HEK293 (cell line): ENCODE data around the gene KCNJ15.

ENCODE experiments used
- CTCF ChIA-PET: fragments of 350-600 bp; formaldehyde crosslinking; extraction: SDS; loops from one replicate; lab custom pipeline; 2021; ENCODE audit warnings: antibody characterized with exemption; lab: Yijun Ruan, JAX
- POLR2A ChIA-PET: fragments of 300-600 bp; formaldehyde crosslinking; extraction: SDS; loops from one replicate; lab custom pipeline; 2020; ENCODE audit warnings: antibody characterized with exemption, inconsistent platforms; lab: Yijun Ruan, JAX
- H3K27ac ChIP-seq: fragments of 200-500 bp; sonication (Bioruptor generic); 2 replicates; pipeline ENCODE4 v1.5.1; 2014; ENCODE audit warnings: low read depth, low read length, control low read depth, inconsistent platforms; ENCODE audit errors: extremely low read depth
- H3K36me3 ChIP-seq, 2 experiments: fragments of 200-500 bp in 1 of 2; sonication (Bioruptor generic) in 1 of 2; 1 replicate in 1 of 2; 2 replicates in 1 of 2; pipeline ENCODE4 v1.5.1; 2014 to 2017; ENCODE audit warnings: inconsistent platforms in 2 of 2, low read length in 2 of 2; ENCODE audit not compliant: control insufficient read depth in 2 of 2, insufficient read depth in 1 of 2
- H3K4me1 ChIP-seq: fragments of 200-500 bp; sonication (Bioruptor generic); 2 replicates; pipeline ENCODE4 v1.5.1; 2014; ENCODE audit warnings: mild to moderate bottlenecking, low read length, inconsistent platforms; ENCODE audit not compliant: control insufficient read depth, insufficient read depth
- H3K4me3 ChIP-seq: 2 replicates; pipeline ENCODE4 v1.5.1; 2011; ENCODE audit warnings: low read depth, mild to moderate bottlenecking, control low read depth, low read length, moderate library complexity
- H3K9me3 ChIP-seq: fragments of 200-500 bp; sonication (Bioruptor generic); 2 replicates; pipeline ENCODE4 v1.5.1; 2014; ENCODE audit warnings: low read depth, low read length, inconsistent platforms; ENCODE audit not compliant: control insufficient read depth, insufficient read depth
- BCL11A ChIP-seq: fragments of 450-650 bp; formaldehyde crosslinking; IDR thresholded peaks from 2 replicates; pipeline ENCODE4 v1.5.1; 2016; ENCODE audit warnings: low read depth, missing biosample characterization, missing genetic modification characterization
- KLF9 ChIP-seq: fragments of 450-650 bp; formaldehyde crosslinking; IDR thresholded peaks from 2 replicates; pipeline ENCODE4 v1.5.1; 2016; ENCODE audit warnings: missing biosample characterization, missing genetic modification characterization, low read depth
- RBAK ChIP-seq: fragments of 450-650 bp; formaldehyde crosslinking; IDR thresholded peaks from 2 replicates; pipeline ENCODE4 v1.5.1; 2016; ENCODE audit warnings: missing biosample characterization, missing genetic modification characterization
- SCRT2 ChIP-seq: fragments of 450-650 bp; formaldehyde crosslinking; IDR thresholded peaks from 2 replicates; pipeline ENCODE4 v1.5.1; 2016; ENCODE audit warnings: missing biosample characterization, missing genetic modification characterization
- ZBTB48 ChIP-seq: fragments of 450-650 bp; formaldehyde crosslinking; IDR thresholded peaks from 2 replicates; pipeline ENCODE4 v1.5.1; 2016; ENCODE audit warnings: missing biosample characterization, missing genetic modification characterization
- ZFHX2 ChIP-seq: fragments of 450-650 bp; formaldehyde crosslinking; conservative IDR thresholded peaks from 2 replicates; pipeline ENCODE4 v1.5.1; 2016; ENCODE audit warnings: missing biosample characterization, missing genetic modification characterization
- ZNF223 ChIP-seq: fragments of 450-650 bp; formaldehyde crosslinking; IDR thresholded peaks from 2 replicates; pipeline ENCODE4 v1.5.1; 2016; ENCODE audit warnings: missing biosample characterization, missing genetic modification characterization
- ZNF239 ChIP-seq: fragments of 450-650 bp; formaldehyde crosslinking; IDR thresholded peaks from 2 replicates; pipeline ENCODE4 v1.5.1; 2016; ENCODE audit warnings: missing biosample characterization, missing genetic modification characterization
- ZNF24 ChIP-seq: fragments of 450-650 bp; formaldehyde crosslinking; IDR thresholded peaks from 2 replicates; pipeline ENCODE4 v1.5.1; 2016; ENCODE audit warnings: missing biosample characterization, missing genetic modification characterization
- ZNF302 ChIP-seq: fragments of 450-650 bp; formaldehyde crosslinking; IDR thresholded peaks from 2 replicates; pipeline ENCODE4 v1.5.1; 2016; ENCODE audit warnings: missing biosample characterization, missing genetic modification characterization, low read depth
- ZNF426 ChIP-seq: fragments of 450-650 bp; formaldehyde crosslinking; IDR thresholded peaks from 2 replicates; pipeline ENCODE4 v1.5.1; 2017; ENCODE audit warnings: missing biosample characterization, missing genetic modification characterization, mild to moderate bottlenecking, inconsistent platforms, moderate library complexity
- ZNF510 ChIP-seq: fragments of 450-650 bp; formaldehyde crosslinking; IDR thresholded peaks from 2 replicates; pipeline ENCODE4 v1.5.1; 2018; ENCODE audit warnings: mild to moderate bottlenecking, missing genetic modification characterization, missing biosample characterization; ENCODE audit not compliant: insufficient replicate concordance
- ZNF660 ChIP-seq: fragments of 450-650 bp; IDR thresholded peaks from 2 replicates; pipeline ENCODE4 v1.5.1; 2018; ENCODE audit warnings: missing biosample characterization, mild to moderate bottlenecking, missing genetic modification characterization
- ZNF76 ChIP-seq: fragments of 450-650 bp; formaldehyde crosslinking; IDR thresholded peaks from 2 replicates; pipeline ENCODE4; 2016; ENCODE audit warnings: low read depth, missing biosample characterization, missing genetic modification characterization, borderline replicate concordance
- TF ChIP-seq, protein P1 (sequence below): fragments of 450-650 bp; formaldehyde crosslinking; IDR thresholded peaks from 2 replicates; pipeline ENCODE4; 2016; ENCODE audit warnings: missing biosample characterization, missing genetic modification characterization
- TF ChIP-seq, protein P2 (sequence below): fragments of 450-650 bp; formaldehyde crosslinking; IDR thresholded peaks from 2 replicates; pipeline ENCODE4 v1.5.1; 2016; ENCODE audit warnings: missing biosample characterization, missing genetic modification characterization
- TF ChIP-seq, protein P3 (sequence below): fragments of 450-650 bp; formaldehyde crosslinking; IDR thresholded peaks from 2 replicates; pipeline ENCODE4 v1.5.1; 2017; ENCODE audit warnings: missing biosample characterization, missing genetic modification characterization
- TF ChIP-seq, protein P4 (sequence below): fragments of 450-650 bp; formaldehyde crosslinking; optimal IDR thresholded peaks from 2 replicates; pipeline ENCODE3; 2016; ENCODE audit warnings: missing biosample characterization, mild to moderate bottlenecking, missing genetic modification characterization
- TF ChIP-seq, protein P5 (sequence below): fragments of 450-650 bp; formaldehyde crosslinking; IDR thresholded peaks from 2 replicates; pipeline ENCODE4 v1.5.1; 2016; ENCODE audit warnings: missing biosample characterization, missing genetic modification characterization
- TF ChIP-seq, protein P6 (sequence below): IDR thresholded peaks from 2 replicates; pipeline ENCODE4 v1.6.1; 2011; ENCODE audit warnings: mild to moderate bottlenecking, low read depth, low read length, borderline replicate concordance

The KCNJ15 gene

DNA sequence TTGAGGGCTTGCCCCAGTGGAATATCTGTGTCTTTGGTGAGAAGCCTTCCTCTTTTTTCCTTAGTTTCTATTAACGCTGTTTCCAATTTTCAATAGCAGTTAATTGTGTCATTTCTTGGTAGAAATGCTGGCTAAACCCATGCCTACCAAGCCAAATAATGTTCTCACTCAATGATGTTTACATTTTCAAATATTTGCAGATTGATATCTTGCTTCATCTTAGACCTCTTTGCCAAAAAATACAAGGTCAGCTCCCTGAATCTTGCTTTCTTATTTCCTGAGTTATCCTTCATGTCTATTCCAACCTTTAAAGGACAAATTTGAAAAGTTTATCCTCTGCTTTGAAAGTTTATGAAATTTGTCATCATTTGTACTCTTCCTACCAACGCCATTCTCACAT, 5.1 kb downstream of the KCNJ15 start:
- no peak overlapping the region for H3K4me3 ChIP-seq
- H3K36me3 ChIP-seq = no peaks in the 10 kb centered on the region
- TF ChIP-seq, protein P1, sequence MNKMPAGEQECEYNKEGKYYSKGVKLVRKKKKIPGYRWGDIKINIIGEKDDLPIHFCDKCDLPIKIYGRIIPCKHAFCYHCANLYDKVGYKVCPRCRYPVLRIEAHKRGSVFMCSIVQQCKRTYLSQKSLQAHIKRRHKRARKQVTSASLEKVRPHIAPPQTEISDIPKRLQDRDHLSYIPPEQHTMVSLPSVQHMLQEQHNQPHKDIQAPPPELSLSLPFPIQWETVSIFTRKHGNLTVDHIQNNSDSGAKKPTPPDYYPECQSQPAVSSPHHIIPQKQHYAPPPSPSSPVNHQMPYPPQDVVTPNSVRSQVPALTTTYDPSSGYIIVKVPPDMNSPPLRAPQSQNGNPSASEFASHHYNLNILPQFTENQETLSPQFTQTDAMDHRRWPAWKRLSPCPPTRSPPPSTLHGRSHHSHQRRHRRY (tag by site-specific recombination) = no peak
- TF ChIP-seq ZNF76 (tag by site-specific recombination) = no peak
- H3K4me1 ChIP-seq = no peaks in the 10 kb centered on the region
- CTCF ChIA-PET = interaction anchor here (0.7 to 1.3 kb wide), 2 partner anchors 90 to 353 kb away, joined by 4 read pairs; no protein-coding TSS in a partner anchor
- no peak overlapping the region for H3K27ac ChIP-seq
- H3K9me3 ChIP-seq = no peaks in the 10 kb centered on the region
- POLR2A ChIA-PET = no interaction called here

DNA sequence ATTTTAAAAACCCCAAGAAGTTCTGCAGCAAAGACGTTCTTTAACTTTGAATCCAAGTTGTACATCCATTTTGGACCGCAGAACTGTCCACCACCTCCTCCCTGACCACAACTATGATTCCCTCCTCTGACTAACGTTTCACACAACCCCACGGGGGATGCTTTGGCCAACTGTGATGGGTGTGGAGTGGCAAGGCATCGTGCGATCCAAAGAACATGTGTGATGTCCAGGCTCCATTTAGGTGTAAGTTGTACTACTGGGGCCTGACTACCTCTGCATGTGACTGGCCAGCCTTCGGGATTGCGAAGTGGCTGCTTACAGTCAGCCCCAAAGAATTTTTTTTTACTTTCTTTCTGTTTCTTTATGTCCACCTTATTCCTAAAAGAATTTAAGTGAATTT, 6.7 kb downstream of the KCNJ15 start:
- CTCF ChIA-PET = no interaction called here
- POLR2A ChIA-PET = no interaction called here
- H3K36me3 ChIP-seq = no peaks in the 10 kb centered on the region
- no peak overlapping the region for H3K4me3 ChIP-seq
- H3K27ac ChIP-seq = no peak overlapping the region
- no peaks in the 10 kb centered on the region for H3K9me3 ChIP-seq
- TF ChIP-seq ZNF426 = no peak
- TF ChIP-seq, protein P2, sequence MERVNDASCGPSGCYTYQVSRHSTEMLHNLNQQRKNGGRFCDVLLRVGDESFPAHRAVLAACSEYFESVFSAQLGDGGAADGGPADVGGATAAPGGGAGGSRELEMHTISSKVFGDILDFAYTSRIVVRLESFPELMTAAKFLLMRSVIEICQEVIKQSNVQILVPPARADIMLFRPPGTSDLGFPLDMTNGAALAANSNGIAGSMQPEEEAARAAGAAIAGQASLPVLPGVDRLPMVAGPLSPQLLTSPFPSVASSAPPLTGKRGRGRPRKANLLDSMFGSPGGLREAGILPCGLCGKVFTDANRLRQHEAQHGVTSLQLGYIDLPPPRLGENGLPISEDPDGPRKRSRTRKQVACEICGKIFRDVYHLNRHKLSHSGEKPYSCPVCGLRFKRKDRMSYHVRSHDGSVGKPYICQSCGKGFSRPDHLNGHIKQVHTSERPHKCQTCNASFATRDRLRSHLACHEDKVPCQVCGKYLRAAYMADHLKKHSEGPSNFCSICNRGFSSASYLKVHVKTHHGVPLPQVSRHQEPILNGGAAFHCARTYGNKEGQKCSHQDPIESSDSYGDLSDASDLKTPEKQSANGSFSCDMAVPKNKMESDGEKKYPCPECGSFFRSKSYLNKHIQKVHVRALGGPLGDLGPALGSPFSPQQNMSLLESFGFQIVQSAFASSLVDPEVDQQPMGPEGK = no peak
- TF ChIP-seq ZNF223 = no peak
- no peak for TF ChIP-seq ZNF239
- TF ChIP-seq, protein P3, sequence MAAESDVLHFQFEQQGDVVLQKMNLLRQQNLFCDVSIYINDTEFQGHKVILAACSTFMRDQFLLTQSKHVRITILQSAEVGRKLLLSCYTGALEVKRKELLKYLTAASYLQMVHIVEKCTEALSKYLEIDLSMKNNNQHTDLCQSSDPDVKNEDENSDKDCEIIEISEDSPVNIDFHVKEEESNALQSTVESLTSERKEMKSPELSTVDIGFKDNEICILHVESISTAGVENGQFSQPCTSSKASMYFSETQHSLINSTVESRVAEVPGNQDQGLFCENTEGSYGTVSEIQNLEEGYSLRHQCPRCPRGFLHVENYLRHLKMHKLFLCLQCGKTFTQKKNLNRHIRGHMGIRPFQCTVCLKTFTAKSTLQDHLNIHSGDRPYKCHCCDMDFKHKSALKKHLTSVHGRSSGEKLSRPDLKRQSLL (tag by site-specific recombination) = no peak
- no peak for TF ChIP-seq ZNF24 (tag by site-specific recombination)
- TF ChIP-seq ZFHX2 = no peak
- no peak for TF ChIP-seq SCRT2
- no peak for TF ChIP-seq ZNF510 (tag by site-specific recombination)
- H3K4me1 ChIP-seq = no peaks in the 10 kb centered on the region

DNA sequence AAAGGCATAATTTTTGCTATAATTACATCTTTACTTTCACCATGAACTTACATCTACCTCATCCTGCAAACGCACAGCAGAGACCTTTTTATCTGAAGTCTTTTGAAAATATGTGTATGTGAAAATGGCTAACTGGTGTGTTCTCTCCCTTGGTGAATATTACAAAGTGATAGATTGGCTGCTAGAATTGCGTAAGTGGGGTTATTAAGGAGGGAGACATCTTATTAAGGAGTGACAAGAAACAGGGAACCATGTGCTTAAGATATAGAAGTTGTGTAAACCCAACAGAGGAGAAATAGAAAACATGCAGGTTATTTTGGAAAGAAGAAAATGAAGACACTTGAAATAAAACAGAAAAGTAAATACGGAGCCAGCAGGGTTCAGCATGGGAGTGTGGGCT, 7.8 kb downstream of the KCNJ15 start:
- POLR2A ChIA-PET = no interaction called here
- no peak overlapping the region for H3K27ac ChIP-seq
- TF ChIP-seq, protein P4, sequence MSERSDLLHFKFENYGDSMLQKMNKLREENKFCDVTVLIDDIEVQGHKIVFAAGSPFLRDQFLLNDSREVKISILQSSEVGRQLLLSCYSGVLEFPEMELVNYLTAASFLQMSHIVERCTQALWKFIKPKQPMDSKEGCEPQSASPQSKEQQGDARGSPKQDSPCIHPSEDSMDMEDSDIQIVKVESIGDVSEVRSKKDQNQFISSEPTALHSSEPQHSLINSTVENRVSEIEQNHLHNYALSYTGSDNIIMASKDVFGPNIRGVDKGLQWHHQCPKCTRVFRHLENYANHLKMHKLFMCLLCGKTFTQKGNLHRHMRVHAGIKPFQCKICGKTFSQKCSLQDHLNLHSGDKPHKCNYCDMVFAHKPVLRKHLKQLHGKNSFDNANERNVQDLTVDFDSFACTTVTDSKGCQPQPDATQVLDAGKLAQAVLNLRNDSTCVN (tag by site-specific recombination) = no peak
- TF ChIP-seq ZNF302 (tag by site-specific recombination) = no peak
- no peak for TF ChIP-seq ZNF510 (tag by site-specific recombination)
- TF ChIP-seq, protein P5, sequence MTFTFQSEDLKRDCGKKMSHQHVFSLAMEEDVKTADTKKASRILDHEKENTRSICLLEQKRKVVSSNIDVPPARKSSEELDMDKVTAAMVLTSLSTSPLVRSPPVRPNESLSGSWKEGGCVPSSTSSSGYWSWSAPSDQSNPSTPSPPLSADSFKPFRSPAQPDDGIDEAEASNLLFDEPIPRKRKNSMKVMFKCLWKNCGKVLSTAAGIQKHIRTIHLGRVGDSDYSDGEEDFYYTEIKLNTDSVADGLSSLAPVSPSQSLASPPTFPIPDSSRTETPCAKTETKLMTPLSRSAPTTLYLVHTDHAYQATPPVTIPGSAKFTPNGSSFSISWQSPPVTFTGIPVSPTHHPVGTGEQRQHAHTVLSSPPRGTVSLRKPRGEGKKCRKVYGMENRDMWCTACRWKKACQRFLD (tag by site-specific recombination) = no peak
- TF ChIP-seq ZNF660 = no peak
- no peak for TF ChIP-seq BCL11A
- no peak for TF ChIP-seq KLF9 (tag by site-specific recombination)
- TF ChIP-seq ZNF24 (tag by site-specific recombination) = no peak
- no peak for TF ChIP-seq RBAK (tag by site-specific recombination)
- TF ChIP-seq, protein P6, sequence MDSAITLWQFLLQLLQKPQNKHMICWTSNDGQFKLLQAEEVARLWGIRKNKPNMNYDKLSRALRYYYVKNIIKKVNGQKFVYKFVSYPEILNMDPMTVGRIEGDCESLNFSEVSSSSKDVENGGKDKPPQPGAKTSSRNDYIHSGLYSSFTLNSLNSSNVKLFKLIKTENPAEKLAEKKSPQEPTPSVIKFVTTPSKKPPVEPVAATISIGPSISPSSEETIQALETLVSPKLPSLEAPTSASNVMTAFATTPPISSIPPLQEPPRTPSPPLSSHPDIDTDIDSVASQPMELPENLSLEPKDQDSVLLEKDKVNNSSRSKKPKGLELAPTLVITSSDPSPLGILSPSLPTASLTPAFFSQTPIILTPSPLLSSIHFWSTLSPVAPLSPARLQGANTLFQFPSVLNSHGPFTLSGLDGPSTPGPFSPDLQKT = no peak
- no peak for TF ChIP-seq ZBTB48
- CTCF ChIA-PET = no interaction called here
- H3K9me3 ChIP-seq = no peaks in the 10 kb centered on the region
- no peak overlapping the region for H3K4me3 ChIP-seq
- H3K36me3 ChIP-seq = no peaks in the 10 kb centered on the region
- no peaks in the 10 kb centered on the region for H3K4me1 ChIP-seq
